GM23338 (cell line): ENCODE measurements around the gene NABP1. TPM values are rescaled to one million over a fixed set of nuclear protein-coding genes. Genes with fewer than 3 reads are reported as not detected.

Experiments used
- ATAC-seq: fragments of 200-7000 bp; cut with Tn5 transposase; 3 replicates; pipeline ENCODE4 v1.9.1; 2020
- DNase-seq: peaks from one replicate; pipeline ENCODE4 v3.0.0-alpha.2; 2015; ENCODE audit warnings: low spot score
- H2AFZ ChIP-seq: fragments of 200-600 bp; sonication (generic); 2 replicates; pipeline ENCODE4 v1.8.0; 2016; ENCODE audit warnings: antibody characterized with exemption, mild to moderate bottlenecking, moderate library complexity
- H3F3A ChIP-seq: fragments of 200-600 bp; sonication (generic); replicated peaks from 2 replicates; pipeline ENCODE4 v1.8.0; 2017; ENCODE audit warnings: antibody characterized with exemption, mixed run types, low read depth
- H3K27ac ChIP-seq: fragments of 200-600 bp; sonication (generic); 2 replicates; pipeline ENCODE4 v1.6.1; 2016; ENCODE audit warnings: low read depth
- H3K27me3 ChIP-seq: fragments of 200-600 bp; sonication (generic); 2 replicates; pipeline ENCODE4 v1.8.0; 2016; ENCODE audit warnings: mild to moderate bottlenecking, mixed run types, moderate library complexity; ENCODE audit not compliant: insufficient read depth
- H3K36me3 ChIP-seq: fragments of 200-600 bp; sonication (generic); 2 replicates; pipeline ENCODE4 v1.8.0; 2016; ENCODE audit warnings: mild to moderate bottlenecking; ENCODE audit not compliant: insufficient read depth
- H3K4me1 ChIP-seq: fragments of 200-600 bp; sonication (generic); 2 replicates; pipeline ENCODE4 v1.8.0; 2016; ENCODE audit warnings: mild to moderate bottlenecking, moderate library complexity; ENCODE audit not compliant: insufficient read depth
- H3K4me2 ChIP-seq: fragments of 200-600 bp; sonication (generic); 2 replicates; pipeline ENCODE4 v1.7.1; 2017; ENCODE audit warnings: mixed run types
- H3K4me3 ChIP-seq: fragments of 200-600 bp; sonication (generic); 2 replicates; pipeline ENCODE4 v1.6.1; 2016; ENCODE audit warnings: mixed run types
- H3K79me2 ChIP-seq: fragments of 200-600 bp; sonication (generic); replicated peaks from 2 replicates; pipeline ENCODE4 v1.8.0; 2017; ENCODE audit warnings: mild to moderate bottlenecking; ENCODE audit not compliant: insufficient read depth
- H3K9me2 ChIP-seq: fragments of 200-600 bp; sonication (generic); 2 replicates; pipeline ENCODE4 v1.8.0; 2017; ENCODE audit not compliant: insufficient read depth
- H4K20me1 ChIP-seq: fragments of 200-600 bp; sonication (generic); replicated peaks from 2 replicates; pipeline ENCODE4 v1.8.0; 2017; ENCODE audit warnings: mild to moderate bottlenecking; ENCODE audit not compliant: insufficient read depth
- H3K27ac Mint-ChIP-seq: 2 replicates; pipeline ENCODE4 v1.8.0; 2020; ENCODE audit warnings: inconsistent platforms, mild to moderate bottlenecking, moderate library complexity, mixed read lengths
- H3K27me3 Mint-ChIP-seq: 3 replicates; pipeline ENCODE4 v1.8.0; 2022; ENCODE audit warnings: low read depth, mild to moderate bottlenecking, moderate library complexity, mixed read lengths, inconsistent platforms; ENCODE audit not compliant: insufficient read depth, poor library complexity
- H3K36me3 Mint-ChIP-seq: 3 replicates; pipeline ENCODE4 v1.8.0; 2021; ENCODE audit warnings: low read depth, mild to moderate bottlenecking, inconsistent platforms, moderate library complexity, mixed read lengths
- H3K4me1 Mint-ChIP-seq: 3 replicates; pipeline ENCODE4 v1.8.0; 2020; ENCODE audit warnings: mild to moderate bottlenecking, inconsistent platforms, mixed read lengths
- H3K4me3 Mint-ChIP-seq: 3 replicates; pipeline ENCODE4 v1.8.0; 2021; ENCODE audit warnings: moderate library complexity, mild to moderate bottlenecking, inconsistent platforms, mixed read lengths
- H3K9me3 Mint-ChIP-seq: 3 replicates; pipeline ENCODE4 v1.8.0; 2020; ENCODE audit warnings: moderate library complexity, mild to moderate bottlenecking, inconsistent platforms, mixed read lengths
- CTCF ChIP-seq, 2 experiments: fragments of 200-600 bp in 1 of 2; sonication (generic) in 1 of 2; conservative IDR thresholded peaks; 2 replicates each; pipeline versions ENCODE4 v1.5.1 to v1.6.1; 2016 to 2017; ENCODE audit warnings: antibody characterized with exemption in 2 of 2, low read depth in 2 of 2, mild to moderate bottlenecking in 2 of 2, moderate library complexity in 1 of 2
- ETS1 ChIP-seq: IDR thresholded peaks from 2 replicates; pipeline ENCODE4 v1.6.1; 2016; ENCODE audit warnings: antibody characterized with exemption
- EZH2 ChIP-seq: fragments of 200-600 bp; sonication (generic); IDR thresholded peaks from one replicate; pipeline ENCODE4 v1.8.0; 2017; ENCODE audit warnings: antibody characterized with exemption, mild to moderate bottlenecking, low read depth; ENCODE audit not compliant: unreplicated experiment
- EZH2phosphoT487 ChIP-seq: fragments of 200-600 bp; sonication (generic); IDR thresholded peaks from one replicate; pipeline ENCODE4 v1.8.1; 2018; ENCODE audit warnings: antibody characterized with exemption; ENCODE audit not compliant: unreplicated experiment
- JUNB ChIP-seq: IDR thresholded peaks from one replicate; pipeline ENCODE4 v1.6.1; 2016; ENCODE audit warnings: antibody characterized with exemption; ENCODE audit not compliant: unreplicated experiment
- NANOG ChIP-seq: IDR thresholded peaks from 2 replicates; pipeline ENCODE4 v1.6.1; 2016; ENCODE audit warnings: antibody characterized with exemption, borderline replicate concordance
- POLR2AphosphoS5 ChIP-seq: IDR thresholded peaks from 2 replicates; pipeline ENCODE4 v1.6.1; 2016; ENCODE audit warnings: antibody characterized with exemption, low read depth
- ZNF114 ChIP-seq: fragments of 250-450 bp; sonication (Bioruptor Pico); IDR thresholded peaks from 2 replicates; pipeline ENCODE4 v1.5.0; 2020; ENCODE audit warnings: mild to moderate bottlenecking, moderate library complexity
- ZNF462 ChIP-seq: fragments of 250-450 bp; sonication (Bioruptor Pico); IDR thresholded peaks from 2 replicates; pipeline ENCODE4 v1.5.0; 2020; ENCODE audit warnings: mild to moderate bottlenecking, moderate library complexity
- polyA plus RNA-seq: library from polyadenylated mRNA; unstranded; fragments of >200 nt; fragmentation: Nextera tagmentation; extraction: Ambion mirVana; gene quantifications from 2 replicates; pipeline ENCODE4 v1.2.1, GENCODE V29; 2016
- total RNA-seq: library from RNA; depleted of rRNA; stranded (reverse); fragments of >200 nt; shearing (Covaris generic); gene quantifications from 2 replicates; pipeline ENCODE4 v1.2.3, GENCODE V29; 2014

Gene NABP1
- total and polyA plus RNA-seq, 2 experiments from 2014 or later: 5.2 to 5.6 TPM

GRCh38 chr2:191675807-191676721 lies 1.9 kb upstream of the NABP1 start:
- ATAC-seq (no peak), DNase-seq (peak; percentile 19)
- H3K4me3 Mint-ChIP-seq: no peak overlapping the region; the same call in 2 of the 3 replicates
- Histone ChIP-seq H3K9me2 (no peaks in the 10 kb centered on the region), H3K36me3 (no peaks in the 10 kb centered on the region), H2AFZ (peak overlapping the region; percentile 33; the same call in 1 of the 2 replicates), H3K4me1 (no peaks in the 10 kb centered on the region), H3K27ac (no peak overlapping the region), H3K4me2 (0 out of 2 replicates have a peak overlapping the region, but pooled peaks have one; percentile 18), H4K20me1 (no peaks in the 10 kb centered on the region), H3K27me3 (peaks cover 4% of the 10 kb centered on the region; the same call in 1 of the 2 replicates), H3F3A (no peaks in the 10 kb centered on the region), H3K79me2 (no peaks in the 10 kb centered on the region), H3K4me3 (no peak overlapping the region)
- peaks cover 13% of the 10 kb centered on the region for H3K27me3 Mint-ChIP-seq
- TF ChIP-seq POLR2AphosphoS5 (no peak), ZNF114 (CRISPR knock-in tag) (no peak), NANOG (no peak)
- H3K4me1 Mint-ChIP-seq: peaks cover 9% of the 10 kb centered on the region; the same call in 2 of the 3 replicates
- no peak overlapping the region for H3K27ac Mint-ChIP-seq
- H3K36me3 Mint-ChIP-seq: no peaks in the 10 kb centered on the region
- no peaks in the 10 kb centered on the region for H3K9me3 Mint-ChIP-seq

- DNase-seq (peak; percentile 27), ATAC-seq (peak; percentile 10)
- Histone ChIP-seq H3K4me3 (peak overlapping the region; percentile 87), H3K27ac (0 out of 2 replicates have a peak overlapping the region, but pooled peaks have one; percentile 56), H3K27me3 (peaks cover 4% of the 10 kb centered on the region; the same call in 1 of the 2 replicates), H3K79me2 (no peaks in the 10 kb centered on the region), H2AFZ (peak overlapping the region; percentile 97), H3K4me1 (no peaks in the 10 kb centered on the region), H3F3A (no peaks in the 10 kb centered on the region), H3K4me2 (peak overlapping the region; percentile 99), H4K20me1 (no peaks in the 10 kb centered on the region), H3K36me3 (no peaks in the 10 kb centered on the region), H3K9me2 (no peaks in the 10 kb centered on the region)
- peaks cover 13% of the 10 kb centered on the region for H3K27me3 Mint-ChIP-seq
- H3K4me3 Mint-ChIP-seq: peak overlapping the region; percentile 89
- H3K36me3 Mint-ChIP-seq: no peaks in the 10 kb centered on the region
- no peaks in the 10 kb centered on the region for H3K9me3 Mint-ChIP-seq
- H3K27ac Mint-ChIP-seq: no peak overlapping the region
- peaks cover 9% of the 10 kb centered on the region; the same call in 2 of the 3 replicates for H3K4me1 Mint-ChIP-seq
- TF ChIP-seq ZNF462 (CRISPR knock-in tag) (no peak), JUNB (no peak), EZH2 (no peak), CTCF (conservative IDR thresholded peaks at IDR 0.05; ENCODE audit: low read depth in 2 of 2) (no peak), EZH2phosphoT487 (no peak), ETS1 (no peak)
Observed at GRCh38 chr2:191676790-191677645, 918 bp upstream of the NABP1 start.
